GM19372 (cell line): ENCODE data around the gene FAM117B.
"Not testable (repeated sequence)": the region's sequence is repeated elsewhere in the genome, so short reads cannot be mapped to it uniquely, and the experiment has no call there.

Source experiments
- ATAC-seq: cut with Tn5 transposase; IDR thresholded peaks from one replicate; pipeline ENCODE4 v1.9.1; 2021; ENCODE audit warnings: mild to moderate bottlenecking, low read depth, moderate library complexity; ENCODE audit not compliant: unreplicated experiment

Gene FAM117B

GRCh38 chr2:202693503-202693902 is 58.7 kb downstream of the FAM117B start:
- no peak for ATAC-seq

- ATAC-seq, result no peak
Observed at GRCh38 chr2:202695166-202695565, 60.4 kb downstream of the FAM117B start.

- ATAC-seq, result no peak
Observed at GRCh38 chr2:202700075-202700901, 65.5 kb downstream of the FAM117B start.

GRCh38 chr2:202703091-202703490 is 68.3 kb downstream of the FAM117B start:
- ATAC-seq, result no peak

- no peak for ATAC-seq
Observed at GRCh38 chr2:202704248-202704647, 69.5 kb downstream of the FAM117B start.

- no peak for ATAC-seq
Observed at GRCh38 chr2:202705446-202706020, 70.8 kb downstream of the FAM117B start.

- not testable (repeated sequence) for ATAC-seq
Observed at GRCh38 chr2:202714971-202715935, 80.5 kb downstream of the FAM117B start.

- ATAC-seq, result no peak
Observed at GRCh38 chr2:202716114-202716718, 81.4 kb downstream of the FAM117B start.

- ATAC-seq, result no peak
Observed at GRCh38 chr2:202716953-202717597, 82.3 kb downstream of the FAM117B start.

- ATAC-seq, result no peak
Observed at GRCh38 chr2:202717598-202718310, 83.0 kb downstream of the FAM117B start.

GRCh38 chr2:202718614-202719013 is 83.8 kb downstream of the FAM117B start:
- no peak for ATAC-seq

GRCh38 chr2:202720226-202720625 is 85.5 kb downstream of the FAM117B start:
- ATAC-seq, result no peak

GRCh38 chr2:202721621-202722020 is 86.9 kb downstream of the FAM117B start:
- ATAC-seq, result no peak

GRCh38 chr2:202723746-202724145 is 89.0 kb downstream of the FAM117B start:
- no peak for ATAC-seq

- ATAC-seq, result no peak
Observed at GRCh38 chr2:202726070-202726469, 91.3 kb downstream of the FAM117B start.

- no peak for ATAC-seq
Observed at GRCh38 chr2:202736826-202737225, 102.1 kb downstream of the FAM117B start.

- no peak for ATAC-seq
Observed at GRCh38 chr2:202743613-202744012, 108.8 kb downstream of the FAM117B start.

GRCh38 chr2:202749477-202749876 is 114.7 kb downstream of the FAM117B start:
- no peak for ATAC-seq

GRCh38 chr2:202750763-202751427 is 116.1 kb downstream of the FAM117B start:
- no peak for ATAC-seq
